RWPE1 (cell line): ENCODE measurements around the gene GPR150.

Experiments
- CTCF ChIA-PET: fragments of 350-600 bp; sonication (Branson Sonifier 250); formaldehyde crosslinking; extraction: SDS; loops from one replicate; lab custom pipeline; 2021; lab: Yijun Ruan, JAX
- POLR2A ChIA-PET: fragments of 400-600 bp; formaldehyde crosslinking; extraction: SDS; loops from one replicate; lab custom pipeline; 2020; ENCODE audit warnings: antibody characterized with exemption; ENCODE audit not compliant: low non-redundant PET; lab: Yijun Ruan, JAX
- DNase-seq: peaks from one replicate; pipeline ENCODE4 v3.0.0; 2012; ENCODE audit warnings: low spot score
- H3K27ac ChIP-seq: fragments of 450-650 bp; 2 replicates; pipeline ENCODE4 v1.5.1; 2017
- CTCF ChIP-seq: fragments of 450-650 bp; conservative IDR thresholded peaks from 2 replicates; pipeline ENCODE4 v1.5.1; 2017; ENCODE audit warnings: low read depth, mild to moderate bottlenecking

Gene GPR150

GRCh38 chr5:95595289-95595931, 24.5 kb upstream of the GPR150 start:
- no peak for DNase-seq
- CTCF ChIA-PET: interaction anchor here (0.7 kb wide), 1 partner anchor 25 kb away, joined by 3 read pairs; no protein-coding TSS in a partner anchor
- POLR2A ChIA-PET: no interaction called here
- no peak for TF ChIP-seq CTCF
- H3K27ac ChIP-seq: no peak overlapping the region

- no peak for DNase-seq
- TF ChIP-seq CTCF: no peak
- POLR2A ChIA-PET: no interaction called here
- CTCF ChIA-PET: no interaction called here
- H3K27ac ChIP-seq: no peak overlapping the region
These were observed 20.6 kb upstream of the GPR150 start for GRCh38 chr5:95599252-95599651.

GRCh38 chr5:95600557-95600956, 19.3 kb upstream of the GPR150 start:
- TF ChIP-seq CTCF: no peak
- CTCF ChIA-PET: no interaction called here
- POLR2A ChIA-PET: no interaction called here
- H3K27ac ChIP-seq: no peak overlapping the region
- no peak for DNase-seq

- ChIA-PET POLR2A (no interaction called here), CTCF (no interaction called here)
- no peak for DNase-seq
- no peak overlapping the region for H3K27ac ChIP-seq
- TF ChIP-seq CTCF: no peak
These were observed 14.1 kb upstream of the GPR150 start for GRCh38 chr5:95605786-95606185.

GRCh38 chr5:95606419-95606818, 13.5 kb upstream of the GPR150 start:
- no peak for TF ChIP-seq CTCF
- ChIA-PET POLR2A (no interaction called here), CTCF (no interaction called here)
- no peak overlapping the region for H3K27ac ChIP-seq
- DNase-seq: no peak

GRCh38 chr5:95609711-95610110, 10.2 kb upstream of the GPR150 start:
- no peak for TF ChIP-seq CTCF
- CTCF ChIA-PET: interaction anchor here (1.2 kb wide), 1 partner anchor 53 kb away, joined by 3 read pairs; no protein-coding TSS in a partner anchor
- H3K27ac ChIP-seq: no peak overlapping the region
- DNase-seq: no peak
- POLR2A ChIA-PET: no interaction called here
